H9 (cell line): ENCODE data around the gene MESP1. TPM values are rescaled to one million over a fixed set of nuclear protein-coding genes. Genes with fewer than 3 reads are reported as not detected.

Experiments
- DNase-seq: peaks from one replicate; pipeline ENCODE4 v3.0.0-alpha.2; 2017
- H2AFZ ChIP-seq: one replicate; pipeline ENCODE4 v1.6.1; 2013; ENCODE audit warnings: mild to moderate bottlenecking, low read length, control low read depth, moderate library complexity
- H2AK5ac ChIP-seq: 2 replicates; pipeline ENCODE4 v1.6.1; 2013; ENCODE audit warnings: low read length, control low read depth, mixed read lengths; ENCODE audit not compliant: insufficient read length
- H2BK120ac ChIP-seq: one replicate; pipeline ENCODE4 v1.6.1; 2013; ENCODE audit warnings: low read depth, mild to moderate bottlenecking, low read length, control low read depth, inconsistent platforms; ENCODE audit not compliant: poor library complexity, severe bottlenecking
- H2BK12ac ChIP-seq: 2 replicates; pipeline ENCODE4 v1.6.1; 2013; ENCODE audit warnings: low read length, control low read depth, mixed read lengths, low read depth; ENCODE audit not compliant: insufficient read length
- H2BK15ac ChIP-seq: 2 replicates; pipeline ENCODE4 v1.6.1; 2013; ENCODE audit warnings: low read depth, low read length, control low read depth
- H2BK20ac ChIP-seq: one replicate; pipeline ENCODE4 v1.6.1; 2013; ENCODE audit warnings: low read depth, mild to moderate bottlenecking, low read length, control low read depth, inconsistent platforms; ENCODE audit not compliant: poor library complexity, severe bottlenecking
- H2BK5ac ChIP-seq: 2 replicates; pipeline ENCODE4 v1.6.1; 2013; ENCODE audit warnings: low read length, control low read depth, mixed read lengths; ENCODE audit not compliant: insufficient read length
- H3K14ac ChIP-seq: 2 replicates; pipeline ENCODE4 v1.6.1; 2013; ENCODE audit warnings: low read length, control low read depth; ENCODE audit not compliant: insufficient read depth
- H3K18ac ChIP-seq: 2 replicates; pipeline ENCODE4 v1.6.1; 2013; ENCODE audit warnings: low read depth, mild to moderate bottlenecking, mixed read lengths, low read length, control low read depth; ENCODE audit not compliant: insufficient read length
- H3K23ac ChIP-seq: 2 replicates; pipeline ENCODE4 v1.6.1; 2013; ENCODE audit warnings: low read length, control low read depth, mixed read lengths, low read depth; ENCODE audit not compliant: insufficient read length
- H3K23me2 ChIP-seq: 2 replicates; pipeline ENCODE4 v1.6.1; 2013; ENCODE audit warnings: low read depth, mild to moderate bottlenecking, mixed read lengths, low read length, control low read depth; ENCODE audit not compliant: insufficient read length, poor library complexity, severe bottlenecking
- H3K27ac ChIP-seq: 2 replicates; pipeline ENCODE4 v1.5.1; 2013; ENCODE audit warnings: low read length, control low read depth, mixed read lengths, low read depth; ENCODE audit not compliant: insufficient read length
- H3K27me3 ChIP-seq: 2 replicates; pipeline ENCODE4 v1.6.1; 2013; ENCODE audit warnings: low read length, control low read depth, inconsistent platforms; ENCODE audit not compliant: insufficient read depth
- H3K4ac ChIP-seq: 2 replicates; pipeline ENCODE4 v1.6.1; 2013; ENCODE audit warnings: low read depth, mild to moderate bottlenecking, control low read depth, inconsistent platforms, low read length, moderate library complexity
- H3K4me1 ChIP-seq: 2 replicates; pipeline ENCODE4 v1.6.1; 2013; ENCODE audit warnings: low read length, control low read depth, inconsistent platforms; ENCODE audit not compliant: insufficient read depth
- H3K4me2 ChIP-seq: 2 replicates; pipeline ENCODE4 v1.6.1; 2013; ENCODE audit warnings: low read length, control low read depth, mixed read lengths; ENCODE audit not compliant: insufficient read length, insufficient read depth
- H3K56ac ChIP-seq: 2 replicates; pipeline ENCODE4 v1.6.1; 2013; ENCODE audit warnings: low read depth, mild to moderate bottlenecking, mixed read lengths, low read length, control low read depth; ENCODE audit not compliant: insufficient read length
- H3K79me1 ChIP-seq: 2 replicates; pipeline ENCODE4 v1.6.1; 2013; ENCODE audit warnings: low read depth, mild to moderate bottlenecking, moderate library complexity, low read length, control low read depth, inconsistent platforms; ENCODE audit not compliant: insufficient read depth, poor library complexity, severe bottlenecking
- H3K79me2 ChIP-seq: 2 replicates; pipeline ENCODE4 v1.6.1; 2013; ENCODE audit warnings: low read length, control low read depth, inconsistent platforms; ENCODE audit not compliant: insufficient read depth
- H3K9ac ChIP-seq: 2 replicates; pipeline ENCODE4 v1.6.1; 2013; ENCODE audit warnings: low read length, control low read depth, mixed read lengths; ENCODE audit not compliant: insufficient read length; ENCODE audit errors: extremely low read depth
- H3K9me3 ChIP-seq: one replicate; pipeline ENCODE4 v1.6.1; 2013; ENCODE audit warnings: low read depth, low read length, inconsistent platforms; ENCODE audit not compliant: control insufficient read depth
- H3T11ph ChIP-seq: one replicate; pipeline ENCODE4 v1.6.1; 2013; ENCODE audit warnings: mild to moderate bottlenecking, low read length, control low read depth, inconsistent platforms
- H4K20me1 ChIP-seq: one replicate; pipeline ENCODE4 v1.6.1; 2013; ENCODE audit not compliant: control insufficient read depth, insufficient read length, insufficient read depth
- H4K5ac ChIP-seq: 2 replicates; pipeline ENCODE4 v1.6.1; 2013; ENCODE audit warnings: low read depth, mild to moderate bottlenecking, mixed read lengths, low read length, control low read depth; ENCODE audit not compliant: insufficient read length
- H4K8ac ChIP-seq: replicated peaks from 2 replicates; pipeline ENCODE4 v1.6.1; 2013; ENCODE audit warnings: low read length, control low read depth, mixed read lengths, low read depth; ENCODE audit not compliant: insufficient read length
- H4K91ac ChIP-seq: 2 replicates; pipeline ENCODE4 v1.6.1; 2013; ENCODE audit warnings: low read depth, mild to moderate bottlenecking, moderate library complexity, mixed read lengths, low read length, control low read depth; ENCODE audit not compliant: insufficient read length
- H3K27ac Mint-ChIP-seq, 3 experiments: 2 replicates in 2 of 3; 3 replicates in 1 of 3; pipeline ENCODE4 v1.8.0; 2020 to 2021; ENCODE audit warnings: mixed read lengths in 3 of 3, mild to moderate bottlenecking in 1 of 3, moderate library complexity in 1 of 3
- H3K27me3 Mint-ChIP-seq: 2 replicates; pipeline ENCODE4 v1.8.0; 2021; ENCODE audit warnings: low read depth, mild to moderate bottlenecking, moderate library complexity, mixed read lengths
- H3K36me3 Mint-ChIP-seq, 3 experiments: 2 replicates in 2 of 3; 3 replicates in 1 of 3; pipeline ENCODE4 v1.8.0; 2020 to 2021; ENCODE audit warnings: low read depth in 3 of 3, mixed read lengths in 3 of 3; ENCODE audit not compliant: insufficient read depth in 1 of 3
- H3K4me1 Mint-ChIP-seq, 2 experiments: 2 replicates each; pipeline ENCODE4 v1.8.0; 2020; ENCODE audit warnings: mixed read lengths in 2 of 2
- H3K4me3 Mint-ChIP-seq, 2 experiments: 2 replicates in 1 of 2; 3 replicates in 1 of 2; pipeline ENCODE4 v1.8.0; 2020 to 2021; ENCODE audit warnings: mild to moderate bottlenecking in 2 of 2, mixed read lengths in 2 of 2, moderate library complexity in 1 of 2
- H3K9me3 Mint-ChIP-seq, 2 experiments: 2 replicates in 1 of 2; 3 replicates in 1 of 2; pipeline ENCODE4 v1.8.0; 2020; ENCODE audit warnings: mild to moderate bottlenecking in 2 of 2, mixed read lengths in 2 of 2, moderate library complexity in 1 of 2
- WGBS: extraction: QIAGEN DNeasy Blood & Tissue Kit; methylation state at CpG from one replicate; pipeline ENCODE4 v1.1.7; 2013; ENCODE audit warnings: missing lambda C conversion rate, low lambda C conversion rate, mixed read lengths; ENCODE audit not compliant: insufficient read length; ENCODE audit errors: extremely low coverage; 5-methylcytosine and 5-hydroxymethylcytosine counted together
- total RNA-seq: library from RNA; stranded (reverse); gene quantifications from 2 replicates; pipeline ENCODE4 v1.2.1, GENCODE V29; 2021
- TF ChIP-seq, protein P1 (sequence below): fragments of 200-600 bp; sonication (generic); conservative IDR thresholded peaks from 3 replicates; pipeline ENCODE4 v1.8.0; 2021; ENCODE audit warnings: antibody characterized with exemption, mild to moderate bottlenecking

MESP1 gene
- total RNA-seq, 1 experiment from 2014 or later: not detected

DNA sequence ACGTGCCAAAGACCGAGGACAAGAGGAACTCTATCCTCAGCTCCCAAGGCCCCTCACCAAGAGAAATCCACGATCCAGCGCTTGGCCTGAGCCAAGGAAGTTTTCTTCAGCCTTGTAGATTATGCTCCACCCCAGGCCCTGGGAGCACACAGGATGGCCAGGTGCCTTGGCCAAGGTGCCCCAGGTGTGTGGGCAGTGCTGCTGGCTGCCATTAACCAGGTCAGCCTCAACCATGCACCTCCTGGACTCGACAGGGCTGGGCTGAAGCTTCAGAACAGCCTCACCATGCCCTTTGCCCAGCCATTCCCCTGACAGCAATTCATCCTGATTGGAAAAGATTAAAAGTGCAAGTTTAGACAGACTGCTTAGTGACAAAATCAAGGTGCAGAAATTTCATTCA lies 10.9 kb upstream of the MESP1 start:
- H3K79me1 ChIP-seq: no peaks in the 10 kb centered on the region
- Mint-ChIP-seq H3K9me3 (no peaks in the 10 kb centered on the region; a peak in 1 of 5 replicates), H3K4me3 (no peak overlapping the region), H3K27me3 (peaks cover 9% of the 10 kb centered on the region), H3K27ac (no peak overlapping the region), H3K36me3 (no peaks in the 10 kb centered on the region), H3K4me1 (peaks cover 10 to 13% of the 10 kb centered on the region in 2 experiments)
- TF ChIP-seq, protein P1, sequence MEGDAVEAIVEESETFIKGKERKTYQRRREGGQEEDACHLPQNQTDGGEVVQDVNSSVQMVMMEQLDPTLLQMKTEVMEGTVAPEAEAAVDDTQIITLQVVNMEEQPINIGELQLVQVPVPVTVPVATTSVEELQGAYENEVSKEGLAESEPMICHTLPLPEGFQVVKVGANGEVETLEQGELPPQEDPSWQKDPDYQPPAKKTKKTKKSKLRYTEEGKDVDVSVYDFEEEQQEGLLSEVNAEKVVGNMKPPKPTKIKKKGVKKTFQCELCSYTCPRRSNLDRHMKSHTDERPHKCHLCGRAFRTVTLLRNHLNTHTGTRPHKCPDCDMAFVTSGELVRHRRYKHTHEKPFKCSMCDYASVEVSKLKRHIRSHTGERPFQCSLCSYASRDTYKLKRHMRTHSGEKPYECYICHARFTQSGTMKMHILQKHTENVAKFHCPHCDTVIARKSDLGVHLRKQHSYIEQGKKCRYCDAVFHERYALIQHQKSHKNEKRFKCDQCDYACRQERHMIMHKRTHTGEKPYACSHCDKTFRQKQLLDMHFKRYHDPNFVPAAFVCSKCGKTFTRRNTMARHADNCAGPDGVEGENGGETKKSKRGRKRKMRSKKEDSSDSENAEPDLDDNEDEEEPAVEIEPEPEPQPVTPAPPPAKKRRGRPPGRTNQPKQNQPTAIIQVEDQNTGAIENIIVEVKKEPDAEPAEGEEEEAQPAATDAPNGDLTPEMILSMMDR: no peak
- H3K9ac ChIP-seq: no peak overlapping the region
- H2AFZ ChIP-seq: no peak overlapping the region
- WGBS: no CpG with 5 or more reads among the region's 5 CpGs
- H3K23me2 ChIP-seq: no peaks in the 10 kb centered on the region
- no peak for DNase-seq
- H2BK20ac ChIP-seq: no peak overlapping the region
- H3K27ac ChIP-seq: no peak overlapping the region
- H4K8ac ChIP-seq: no peak overlapping the region
- H3K56ac ChIP-seq: no peak overlapping the region
- no peaks in the 10 kb centered on the region for H3K79me2 ChIP-seq
- H2BK120ac ChIP-seq: no peak overlapping the region
- H2BK15ac ChIP-seq: no peak overlapping the region
- H3K18ac ChIP-seq: no peak overlapping the region
- H3K9me3 ChIP-seq: no peaks in the 10 kb centered on the region
- no peak overlapping the region for H3K4ac ChIP-seq
- H2BK5ac ChIP-seq: no peak overlapping the region
- H3K4me1 ChIP-seq: no peaks in the 10 kb centered on the region
- no peak overlapping the region for H2BK12ac ChIP-seq
- no peak overlapping the region for H3K23ac ChIP-seq
- no peaks in the 10 kb centered on the region for H3K27me3 ChIP-seq
- no peak overlapping the region for H3K4me2 ChIP-seq
- no peaks in the 10 kb centered on the region for H4K20me1 ChIP-seq
- H2AK5ac ChIP-seq: no peak overlapping the region
- no peak overlapping the region for H3T11ph ChIP-seq
- H4K91ac ChIP-seq: no peak overlapping the region
- no peak overlapping the region for H3K14ac ChIP-seq
- no peak overlapping the region for H4K5ac ChIP-seq
